Vagina (tissue), 2 donors: Measurements from ENCODE around the gene SMAD6.

ENCODE experiments used
- CTCF ChIP-seq, 3 experiments: fragments of 450-650 bp in 2 of 3; fragments of 200-600 bp in 1 of 3; sonication (generic) in 1 of 3; IDR thresholded peaks; one replicate each; pipeline ENCODE4 v1.5.1; 2017 to 2019; ENCODE audit warnings: antibody characterized with exemption in 3 of 3, mild to moderate bottlenecking in 2 of 3, moderate library complexity in 2 of 3
- POLR2A ChIP-seq, 2 donors: fragments of 450-650 bp; IDR thresholded peaks; one replicate each; pipeline ENCODE4 v1.6.1; 2017; ENCODE audit warnings: antibody characterized with exemption in 2 of 2, mild to moderate bottlenecking in 2 of 2, moderate library complexity in 2 of 2

GRCh38 chr15:66655997-66656396 is 46.0 kb upstream of the SMAD6 start:
- TF ChIP-seq CTCF (IDR thresholded peaks at IDR 0.05): no peak
- no peak for TF ChIP-seq POLR2A (IDR thresholded peaks at IDR 0.05)
